K562 (cell line): ENCODE data around the gene PCP4L1.

Source experiments
- PHF21A ChIP-seq: fragments of 450-650 bp; IDR thresholded peaks from 2 replicates; pipeline ENCODE4 v1.6.1; 2017; ENCODE audit warnings: low read depth, borderline replicate concordance
- POLR2A ChIP-seq: fragments of 450-650 bp; conservative IDR thresholded peaks from 2 replicates; pipeline ENCODE4 v1.6.1; 2016
- TARDBP ChIP-seq: fragments of 450-650 bp; IDR thresholded peaks from 2 replicates; pipeline ENCODE4 v1.6.1; 2016
- THRA ChIP-seq: fragments of 450-650 bp; IDR thresholded peaks from 2 replicates; pipeline ENCODE4 v1.6.1; 2017; ENCODE audit warnings: mild to moderate bottlenecking, moderate library complexity
- TF ChIP-seq, protein P1 (sequence below), 3 experiments: IDR thresholded peaks in 2 of 3; conservative IDR thresholded peaks in 1 of 3; 2 replicates each; pipeline ENCODE4 v1.5.1; 2011 to 2012; ENCODE audit warnings: low read length in 3 of 3, mild to moderate bottlenecking in 3 of 3, control low read depth in 2 of 3, improper control_type of control experiment in 1 of 3, inconsistent platforms in 1 of 3, low read depth in 1 of 3, mixed read lengths in 1 of 3, moderate library complexity in 1 of 3; ENCODE audit not compliant: insufficient read depth in 2 of 3

DNA sequence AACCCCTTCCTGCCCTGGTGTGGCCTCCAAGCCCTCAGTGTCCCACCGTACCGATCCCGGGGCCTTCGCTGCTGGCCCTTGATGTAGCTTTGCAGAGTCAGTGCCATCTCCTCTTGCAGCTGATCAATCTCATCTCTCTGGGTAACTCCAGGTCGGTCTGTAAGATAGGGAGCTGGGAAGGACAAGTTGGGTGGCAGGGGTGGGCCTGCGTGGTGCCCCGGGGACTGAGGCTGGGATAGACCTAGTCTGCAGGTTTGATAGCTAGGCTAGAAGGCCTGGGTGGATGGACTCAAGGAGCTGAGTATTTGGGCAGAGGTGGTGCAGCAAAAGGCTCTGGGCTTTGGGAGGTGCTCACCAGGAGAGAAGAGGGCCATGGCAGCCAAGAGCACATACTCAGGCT lies 27.8 kb upstream of the PCP4L1 start:
- TF ChIP-seq PHF21A (no peak), TARDBP (no peak), POLR2A (no peak; the same call in 1 of the 2 replicates), THRA (no peak)
- TF ChIP-seq, protein P1, sequence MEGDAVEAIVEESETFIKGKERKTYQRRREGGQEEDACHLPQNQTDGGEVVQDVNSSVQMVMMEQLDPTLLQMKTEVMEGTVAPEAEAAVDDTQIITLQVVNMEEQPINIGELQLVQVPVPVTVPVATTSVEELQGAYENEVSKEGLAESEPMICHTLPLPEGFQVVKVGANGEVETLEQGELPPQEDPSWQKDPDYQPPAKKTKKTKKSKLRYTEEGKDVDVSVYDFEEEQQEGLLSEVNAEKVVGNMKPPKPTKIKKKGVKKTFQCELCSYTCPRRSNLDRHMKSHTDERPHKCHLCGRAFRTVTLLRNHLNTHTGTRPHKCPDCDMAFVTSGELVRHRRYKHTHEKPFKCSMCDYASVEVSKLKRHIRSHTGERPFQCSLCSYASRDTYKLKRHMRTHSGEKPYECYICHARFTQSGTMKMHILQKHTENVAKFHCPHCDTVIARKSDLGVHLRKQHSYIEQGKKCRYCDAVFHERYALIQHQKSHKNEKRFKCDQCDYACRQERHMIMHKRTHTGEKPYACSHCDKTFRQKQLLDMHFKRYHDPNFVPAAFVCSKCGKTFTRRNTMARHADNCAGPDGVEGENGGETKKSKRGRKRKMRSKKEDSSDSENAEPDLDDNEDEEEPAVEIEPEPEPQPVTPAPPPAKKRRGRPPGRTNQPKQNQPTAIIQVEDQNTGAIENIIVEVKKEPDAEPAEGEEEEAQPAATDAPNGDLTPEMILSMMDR (IDR thresholded peaks at IDR 0.05 in 2 of 3, conservative IDR thresholded peaks at IDR 0.05 in 1 of 3; ENCODE audit: insufficient read depth in 2 of 3, low read depth in 1 of 3, low read length in 3 of 3): no peak
